Measurements from ENCODE around the gene OR51E1. TPM values are rescaled to one million over a fixed set of nuclear protein-coding genes. Genes with fewer than 3 reads are reported as not detected.

The OR51E1 gene
- polyA plus RNA-seq, 1 donor: 2.2 TPM

DNA sequence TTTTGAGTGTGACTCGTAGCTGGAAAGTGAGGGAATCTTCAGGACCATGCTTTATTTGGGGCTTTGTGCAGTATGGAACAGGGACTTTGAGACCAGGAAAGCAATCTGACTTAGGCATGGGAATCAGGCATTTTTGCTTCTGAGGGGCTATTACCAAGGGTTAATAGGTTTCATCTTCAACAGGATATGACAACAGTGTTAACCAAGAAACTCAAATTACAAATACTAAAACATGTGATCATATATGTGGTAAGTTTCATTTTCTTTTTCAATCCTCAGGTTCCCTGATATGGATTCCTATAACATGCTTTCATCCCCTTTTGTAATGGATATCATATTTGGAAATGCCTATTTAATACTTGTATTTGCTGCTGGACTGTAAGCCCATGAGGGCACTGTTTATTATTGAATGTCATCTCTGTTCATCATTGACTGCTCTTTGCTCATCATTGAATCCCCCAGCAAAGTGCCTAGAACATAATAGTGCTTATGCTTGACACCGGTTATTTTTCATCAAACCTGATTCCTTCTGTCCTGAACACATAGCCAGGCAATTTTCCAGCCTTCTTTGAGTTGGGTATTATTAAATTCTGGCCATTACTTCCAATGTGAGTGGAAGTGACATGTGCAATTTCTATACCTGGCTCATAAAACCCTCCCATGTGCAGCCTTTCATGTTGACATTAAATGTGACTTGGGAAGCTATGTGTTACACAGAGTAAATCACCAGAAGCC lies 11.0 kb downstream of the OR51E1 start:
- DNase-seq (ENCODE audit: low read depth): no peak

DNA sequence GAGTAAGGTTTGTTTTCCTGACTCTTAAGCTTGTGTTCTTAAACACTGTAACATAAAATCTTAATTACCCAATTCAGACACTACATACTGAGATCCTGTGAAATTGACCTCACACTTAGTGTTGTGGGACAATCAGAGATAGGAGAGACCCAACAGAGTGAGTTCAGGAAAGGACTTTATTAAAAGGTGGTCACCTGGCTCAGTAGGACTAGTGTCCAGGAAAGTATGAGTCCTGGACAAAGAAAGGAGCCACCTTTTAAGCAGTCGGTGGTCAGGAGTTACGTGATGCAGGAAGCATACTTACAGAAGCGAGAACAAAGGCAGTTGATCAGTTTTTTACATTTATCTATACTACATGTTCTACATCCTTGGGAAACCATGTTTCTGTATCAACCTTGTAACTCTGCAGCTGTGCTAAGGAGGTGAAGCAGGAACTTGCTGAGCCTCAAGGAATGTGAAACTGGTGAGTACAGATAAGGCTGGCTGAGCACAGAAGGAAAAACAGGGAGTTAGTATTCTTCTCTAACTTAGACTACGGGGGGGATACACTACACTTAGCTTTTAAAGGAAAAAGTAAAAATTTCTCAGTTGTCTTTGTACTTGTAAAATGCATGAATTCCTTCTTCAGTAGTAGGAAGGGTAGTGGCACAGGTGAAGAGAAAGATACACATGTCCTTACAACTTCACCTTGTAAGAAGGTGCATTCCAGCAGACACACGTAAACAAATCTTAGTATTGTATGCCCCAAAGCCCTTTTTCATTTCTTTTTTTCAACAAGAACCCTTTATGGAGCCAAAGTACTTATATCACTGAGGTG lies 15.1 kb downstream of the OR51E1 start:
- DNase-seq (ENCODE audit: low read depth): no peak

DNA sequence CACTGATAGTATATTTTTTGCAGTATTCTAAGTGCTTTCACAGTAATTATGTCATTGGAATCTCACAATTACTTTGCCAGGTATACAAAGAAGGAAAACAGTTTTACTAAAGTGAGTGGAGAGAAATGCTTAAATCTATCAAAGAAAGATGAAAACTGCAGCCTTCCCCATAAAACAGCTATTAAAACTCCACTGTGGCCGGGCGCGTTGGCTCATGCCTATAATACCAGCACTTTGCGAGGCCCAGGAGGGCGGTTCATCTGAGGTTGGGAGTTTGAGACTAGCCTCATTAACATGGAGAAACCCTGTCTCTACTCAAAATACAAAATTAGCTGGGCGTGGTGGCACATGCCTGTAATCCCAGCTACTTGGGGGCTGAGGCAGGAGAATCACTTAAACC lies 19.1 kb downstream of the OR51E1 start:
- DNase-seq (ENCODE audit: low read depth): no peak

DNA sequence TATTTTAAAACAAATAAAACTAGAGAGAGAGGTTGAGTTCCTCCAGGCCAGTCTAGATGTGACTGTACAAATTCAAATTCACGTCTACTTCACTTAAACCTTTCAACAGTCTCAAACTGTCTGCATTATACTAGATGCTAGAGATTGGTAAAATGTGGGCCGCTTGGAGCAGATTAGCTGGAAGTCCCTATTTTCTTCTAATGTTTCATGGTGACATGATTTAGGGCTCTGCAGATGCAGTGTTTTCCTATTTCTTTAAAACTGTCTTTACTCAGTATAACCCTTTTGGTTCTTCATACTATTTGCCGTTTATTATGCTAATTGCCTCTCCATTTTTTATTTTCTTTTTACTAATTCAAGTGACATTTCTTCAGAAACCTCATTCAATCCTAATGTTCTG lies 20.4 kb downstream of the OR51E1 start:
- DNase-seq (ENCODE audit: low read depth): no peak

DNA sequence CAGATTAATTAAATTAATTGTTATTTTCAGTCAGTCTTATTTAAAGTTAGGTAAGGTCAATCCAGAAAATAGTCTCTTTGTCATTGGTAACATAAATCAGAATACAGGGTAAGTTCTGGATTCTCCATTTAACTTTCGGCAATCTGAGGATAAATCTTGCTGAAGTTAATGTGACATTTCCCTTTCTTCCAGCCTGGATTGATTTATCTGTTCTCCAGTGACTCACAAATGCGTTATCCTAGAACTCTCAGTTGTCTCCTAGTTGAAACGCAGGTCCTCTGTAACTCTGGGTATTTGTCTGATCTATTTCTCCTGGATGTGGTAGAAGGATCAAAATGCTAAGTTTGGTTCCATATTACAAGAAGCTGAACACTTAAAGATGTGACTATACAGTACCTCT lies 21.0 kb downstream of the OR51E1 start:
- DNase-seq (ENCODE audit: low read depth): no peak

DNA sequence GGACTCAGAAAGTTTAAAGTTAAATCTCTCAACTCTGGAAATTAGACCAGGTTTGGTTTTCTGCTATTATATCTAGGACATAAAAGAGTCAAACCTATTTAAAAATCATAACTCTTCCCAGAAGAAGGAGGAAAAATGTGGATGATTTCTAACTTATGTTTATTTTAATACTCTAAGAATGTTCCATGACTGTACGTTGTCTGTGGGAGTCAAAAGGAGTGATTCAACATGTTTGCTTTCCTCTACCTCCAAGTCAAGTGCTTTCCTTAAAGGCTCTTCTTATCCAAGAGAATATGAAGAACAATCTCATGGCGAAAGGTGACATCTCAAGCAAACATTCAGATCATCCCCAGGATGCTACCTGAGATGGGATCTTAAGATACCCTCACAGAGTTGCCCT lies 21.6 kb downstream of the OR51E1 start:
- DNase-seq (ENCODE audit: low read depth): no peak

DNA sequence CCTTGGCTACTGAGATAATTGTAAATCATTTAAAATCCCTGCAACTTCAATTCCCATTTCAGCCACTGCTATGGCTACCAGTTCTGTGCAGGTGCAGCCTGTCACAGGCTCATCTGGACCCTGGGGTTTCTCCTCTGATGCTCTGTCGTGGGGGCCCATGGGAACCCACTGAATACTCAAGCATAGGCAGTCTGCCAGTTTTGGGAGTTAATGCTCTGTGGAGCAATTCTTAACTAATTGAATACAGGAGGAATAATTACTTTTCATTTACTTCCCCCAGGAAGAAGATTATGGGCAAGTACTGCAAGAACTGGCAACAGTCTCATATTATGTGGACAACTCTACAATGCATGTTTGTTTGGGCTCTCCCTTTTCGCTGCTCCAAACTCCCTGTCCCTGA lies 28.0 kb downstream of the OR51E1 start:
- no peak for DNase-seq (ENCODE audit: low read depth)

DNA sequence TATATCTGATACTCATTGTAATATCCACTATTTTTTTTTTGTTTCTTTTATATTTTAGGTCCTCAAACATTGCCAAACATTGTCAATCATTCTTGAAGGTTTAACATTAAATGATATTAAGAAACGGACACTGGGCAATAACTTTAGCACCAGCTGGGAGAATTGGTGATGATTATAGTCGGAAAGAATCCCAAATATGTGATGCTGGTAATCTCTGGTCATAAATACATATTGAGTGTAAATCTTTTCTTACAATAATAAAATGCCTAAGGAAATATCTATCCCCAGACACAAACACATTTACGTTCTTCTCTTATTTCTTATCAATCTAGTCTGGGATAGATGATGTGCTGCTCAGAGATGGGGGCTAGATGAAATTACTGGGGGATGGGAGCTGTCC lies 28.7 kb downstream of the OR51E1 start:
- DNase-seq (ENCODE audit: low read depth): no peak

DNA sequence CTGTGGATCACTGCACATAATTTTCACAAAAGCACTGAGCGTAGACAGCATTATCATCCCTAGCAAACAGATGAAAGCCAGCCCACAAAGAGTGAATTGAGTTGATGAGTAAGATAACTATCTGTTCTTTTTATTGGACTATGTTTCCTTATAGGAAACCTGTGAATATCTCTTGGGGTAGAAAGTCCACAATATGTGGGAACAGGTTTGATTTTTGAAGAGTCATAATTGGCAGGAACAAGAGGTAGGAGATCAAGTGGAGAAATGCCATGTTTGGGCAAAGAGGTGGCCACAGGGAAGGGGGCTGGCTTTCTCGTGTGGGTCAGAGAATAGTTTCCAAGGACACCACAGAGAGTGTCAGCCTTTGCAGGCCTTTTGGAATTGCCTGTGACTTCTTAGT lies 30.0 kb downstream of the OR51E1 start:
- no peak for DNase-seq (ENCODE audit: low read depth)

DNA sequence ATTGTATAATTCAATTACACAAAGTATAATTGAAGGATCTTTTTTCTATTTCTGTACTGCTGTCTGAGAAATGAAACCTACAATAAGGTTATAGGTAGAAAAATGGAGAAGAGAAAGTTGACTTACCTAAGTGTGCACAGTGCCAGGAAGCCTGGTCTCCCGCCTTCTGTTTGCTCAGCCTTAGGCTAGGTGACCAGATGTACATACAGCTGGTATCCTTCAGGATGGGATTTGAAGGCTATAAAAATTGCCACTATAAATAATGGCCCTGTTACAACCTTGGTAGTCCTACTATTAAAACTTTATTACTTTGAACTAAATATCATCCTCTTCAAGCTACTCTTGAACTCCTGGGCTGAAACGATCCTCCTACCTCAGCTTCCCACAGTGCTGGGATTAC lies 34.2 kb downstream of the OR51E1 start:
- no peak for DNase-seq (ENCODE audit: low read depth)

DNA sequence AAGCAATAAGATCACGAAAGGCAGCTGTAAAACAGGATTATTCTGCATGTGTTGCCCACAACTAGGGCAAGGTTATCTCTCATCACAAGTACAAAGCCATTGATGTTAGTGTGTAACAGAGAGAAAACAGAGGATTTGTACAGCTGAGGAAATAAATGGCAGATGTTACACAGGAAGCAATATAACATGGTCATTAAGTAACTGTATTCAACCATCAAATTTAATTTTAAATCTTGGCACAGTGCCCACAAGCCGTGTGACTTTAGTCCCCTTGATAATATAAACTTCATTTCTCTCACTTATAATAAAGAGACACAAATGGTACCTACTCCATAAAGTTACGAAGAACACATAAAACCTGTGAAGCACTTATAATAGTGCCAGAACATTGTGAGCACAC lies 36.6 kb downstream of the OR51E1 start:
- DNase-seq (ENCODE audit: low read depth): no peak

DNA sequence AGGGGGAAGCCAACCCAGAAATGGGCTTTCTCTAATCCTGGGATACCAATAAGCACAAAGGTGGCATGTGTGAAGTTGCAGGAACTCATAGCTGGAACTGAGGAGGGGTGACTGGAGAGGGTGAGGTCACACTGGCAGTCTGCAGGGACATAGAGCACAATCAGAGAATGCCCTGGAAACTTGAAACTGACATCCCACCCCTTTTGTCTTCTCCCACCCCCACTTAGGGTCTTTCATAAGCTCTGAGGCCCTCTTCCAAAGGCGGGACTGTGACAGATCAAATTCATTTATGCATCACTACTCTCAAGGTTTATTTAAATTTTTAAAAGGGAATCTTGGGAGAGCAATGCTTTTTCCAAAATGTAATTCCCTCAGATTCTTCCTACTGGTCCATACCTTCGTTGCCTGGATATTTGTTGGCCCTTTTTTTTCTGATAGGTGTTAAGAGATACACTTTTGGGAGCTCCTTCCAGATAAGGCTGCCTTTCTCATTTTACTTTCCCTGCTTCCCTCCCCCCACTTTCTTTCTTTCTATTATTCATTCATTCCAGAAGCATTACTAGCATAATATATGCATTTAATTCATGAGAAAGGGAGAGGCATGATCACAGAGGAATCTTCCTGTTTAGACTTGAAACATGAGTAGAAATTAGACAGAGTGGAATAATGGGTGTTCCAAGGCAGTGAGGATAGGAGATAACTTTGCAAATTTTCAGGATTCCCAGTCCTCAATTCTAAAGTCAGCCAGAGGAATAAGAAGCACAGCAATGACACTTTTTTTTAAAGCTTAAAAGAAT lies 39.0 kb downstream of the OR51E1 start:
- DNase-seq (ENCODE audit: low read depth): no peak

DNA sequence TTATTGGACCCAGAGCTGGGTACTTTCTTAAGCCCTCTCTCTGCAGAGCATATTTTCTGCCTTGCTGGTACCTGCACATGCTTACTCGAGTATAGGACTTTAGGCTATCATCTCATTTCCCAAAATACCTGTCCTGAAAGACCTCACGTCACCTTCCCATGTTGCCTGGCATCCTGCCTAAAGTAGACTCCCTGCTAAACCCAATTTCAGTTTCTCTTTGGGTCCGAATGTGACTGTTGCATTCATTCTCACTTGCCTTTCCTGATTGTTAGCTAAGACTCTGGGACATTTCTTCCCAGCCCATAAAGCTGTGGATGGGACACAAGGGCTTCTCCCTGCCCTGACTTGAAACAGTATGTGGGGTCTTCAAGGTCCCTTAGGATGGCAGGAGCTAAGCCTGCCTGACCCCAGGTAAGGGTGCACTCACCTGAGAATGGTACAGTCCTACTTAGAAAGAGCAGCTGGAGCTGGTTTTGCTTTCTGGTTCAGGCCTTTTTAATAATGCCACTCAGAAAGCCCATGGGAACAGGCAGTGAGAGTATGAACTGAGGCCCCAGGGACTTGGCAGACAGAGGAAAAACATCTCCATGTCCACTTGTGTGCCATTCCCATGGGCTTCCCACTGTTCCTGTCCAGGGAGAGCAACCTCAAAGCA lies 41.0 kb downstream of the OR51E1 start:
- DNase-seq (ENCODE audit: low read depth): no peak

DNA sequence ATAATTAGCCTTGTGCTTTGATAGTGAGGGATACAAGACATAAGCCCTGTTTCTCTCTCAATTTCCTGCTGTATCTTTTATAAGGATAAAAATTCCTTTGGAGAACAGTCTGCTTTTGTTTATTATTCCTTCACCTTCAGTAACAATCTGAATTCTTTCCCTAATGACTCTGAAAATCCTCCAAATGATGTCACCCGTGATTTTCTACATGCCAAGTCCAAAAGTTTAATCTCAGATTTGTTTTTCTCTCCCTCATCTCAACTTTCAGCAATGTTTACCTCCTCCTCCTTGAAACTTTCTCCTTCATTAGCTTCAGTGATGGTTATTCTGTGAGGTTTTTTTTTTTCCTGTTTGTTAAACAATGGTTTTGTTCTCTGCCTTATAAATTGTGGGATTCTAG lies 51.7 kb downstream of the OR51E1 start:
- DNase-seq (ENCODE audit: low read depth): no peak

DNA sequence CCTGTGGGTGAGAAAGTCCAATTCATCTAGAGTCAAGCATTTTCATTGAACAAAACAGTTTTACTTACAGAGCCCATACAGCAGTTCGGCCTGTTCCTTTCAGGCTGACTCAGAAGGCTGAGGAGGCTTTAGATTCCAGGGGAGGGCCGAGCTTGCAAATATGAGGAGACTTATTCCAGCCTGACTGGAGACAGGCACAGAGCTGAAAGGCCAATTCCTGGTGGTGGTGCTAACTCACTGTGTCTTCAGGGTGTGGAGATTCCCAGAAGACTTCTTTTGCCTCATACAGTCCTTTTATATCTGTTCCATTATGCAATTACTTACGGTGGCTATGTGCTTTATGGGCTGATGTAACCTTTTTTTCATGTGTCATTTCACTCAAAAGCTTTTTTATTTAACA lies 53.8 kb downstream of the OR51E1 start, which contains the start of gene OR51E2:
OR51E2 (minus strand) TSS at position 269 of the 400 bp plus-strand sequence. CDS start 15,142 bp downstream, outside the sequence.
- DNase-seq (ENCODE audit: low read depth): no peak

DNA sequence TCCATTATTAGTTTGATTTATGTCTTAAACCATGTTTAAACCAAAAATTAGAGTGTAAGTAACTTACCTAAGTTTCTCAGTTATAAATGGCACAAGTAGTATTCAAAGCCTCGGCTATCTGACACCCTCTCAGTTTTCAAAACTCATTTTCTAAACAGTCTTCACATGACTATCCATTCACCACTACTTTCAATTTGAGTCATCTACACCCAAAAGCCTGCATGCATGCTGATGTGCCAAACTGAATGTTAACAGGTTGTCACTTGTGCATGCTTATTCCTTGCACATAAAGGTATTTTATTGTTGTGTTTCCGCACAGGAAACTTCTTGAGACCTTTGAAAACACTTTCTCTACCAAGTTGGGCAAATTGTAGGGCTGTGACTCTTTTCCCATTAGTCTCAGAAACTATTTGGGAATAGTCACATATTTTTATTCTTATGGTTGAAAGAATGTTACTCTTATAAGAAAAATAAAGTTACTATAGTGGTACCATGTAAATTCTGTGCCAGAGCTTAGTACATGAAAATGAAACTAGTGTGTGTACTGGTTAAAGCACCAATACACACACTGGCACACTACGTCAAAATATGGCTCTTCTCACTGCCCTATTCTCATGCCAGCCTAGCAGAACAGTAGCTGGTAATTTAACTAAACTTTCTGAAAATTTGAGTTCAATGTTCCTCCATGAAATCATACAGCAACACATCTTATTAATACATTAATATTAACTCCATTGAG lies 56.1 kb downstream of the OR51E1 start:
- DNase-seq (ENCODE audit: low read depth): no peak

DNA sequence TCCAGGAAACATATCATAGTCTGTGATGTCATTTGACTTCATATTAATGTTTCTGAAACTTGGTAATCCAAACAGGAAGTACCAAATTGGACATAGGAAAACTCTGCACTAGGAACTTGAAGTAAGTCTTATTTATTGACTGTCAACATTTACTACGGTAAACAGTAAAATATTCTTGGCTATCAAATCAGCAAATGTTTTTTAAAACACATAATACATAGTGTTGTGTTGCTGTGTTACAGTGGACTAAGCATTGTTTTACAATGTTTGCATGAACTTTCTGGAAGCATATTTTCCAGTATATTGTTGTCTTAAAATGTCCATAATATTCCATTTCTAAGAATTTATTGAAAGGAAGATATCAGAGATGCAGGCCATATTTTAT lies 56.6 kb downstream of the OR51E1 start:
- no peak for DNase-seq (ENCODE audit: low read depth)

DNA sequence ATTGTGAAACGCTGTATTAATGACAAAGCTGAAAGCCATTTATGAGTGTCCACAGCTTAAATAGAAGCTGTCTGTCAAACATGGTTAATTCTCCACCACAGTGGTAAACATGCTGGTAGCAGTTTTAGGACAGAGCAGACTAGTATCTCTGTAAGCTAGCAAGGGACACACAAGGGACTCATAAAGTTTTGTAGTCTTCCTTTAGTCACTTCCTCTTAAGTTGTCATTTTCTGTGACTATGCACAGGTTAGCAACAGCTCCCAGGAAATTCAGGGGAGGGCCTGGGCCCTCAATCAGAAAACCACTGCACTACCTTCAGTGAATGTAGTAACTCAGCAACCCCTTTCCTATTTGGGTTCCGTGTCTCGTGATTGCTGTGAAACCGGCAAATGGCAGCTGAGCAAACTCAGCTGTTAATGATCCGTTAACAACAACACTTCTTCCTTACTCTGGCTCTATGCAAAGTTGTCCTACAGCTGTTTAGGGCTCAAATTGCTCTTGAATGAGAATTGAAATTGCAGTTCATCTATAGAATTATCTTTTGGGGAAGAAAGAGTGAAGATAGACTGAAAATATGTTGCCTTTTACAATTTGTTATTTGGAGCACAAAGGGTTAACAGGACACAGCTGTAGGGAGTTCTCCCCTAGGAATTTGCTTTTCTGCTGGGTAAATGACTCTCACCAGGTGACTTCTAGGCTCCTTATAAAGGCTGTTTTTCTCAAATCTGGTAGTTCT lies 60.4 kb downstream of the OR51E1 start, which contains the start of gene MMP26:
MMP26 (plus strand) TSS at position 731 of the 736 bp plus-strand sequence.
- DNase-seq (ENCODE audit: low read depth): no peak

DNA sequence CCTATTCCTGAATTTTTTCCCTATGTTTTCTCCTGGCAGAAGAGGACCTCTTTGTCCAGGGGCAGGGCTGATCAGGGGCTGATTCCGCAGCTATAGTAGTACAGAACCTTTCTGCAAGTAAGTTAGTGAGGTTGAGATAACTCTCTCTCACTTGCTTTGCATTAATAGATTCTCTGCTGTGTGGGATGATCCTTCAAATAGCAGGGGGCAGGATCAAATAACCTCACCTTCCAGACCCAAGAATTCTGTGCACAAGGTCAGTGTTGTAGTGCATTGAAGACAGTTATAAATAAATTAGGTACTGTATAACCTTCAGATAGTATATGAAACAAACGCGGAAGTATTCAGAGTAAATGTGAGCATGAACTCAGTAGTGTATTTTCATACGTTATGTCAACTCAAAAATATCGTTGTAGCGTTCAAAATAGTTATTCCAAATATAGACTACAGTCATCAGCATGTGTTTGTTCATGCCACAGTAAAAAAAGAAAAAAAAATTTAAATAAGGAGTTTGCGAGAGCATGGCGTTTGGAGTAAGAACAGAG lies 61.1 kb downstream of the OR51E1 start:
- DNase-seq (ENCODE audit: low read depth): no peak
